ENCODE measurements around the gene DSG3. TPM values are rescaled to one million over a fixed set of nuclear protein-coding genes. Genes with fewer than 3 reads are reported as not detected.

Gene DSG3
- 0.04 TPM in 2 replicates for total RNA-seq (2021)
- long read RNA-seq: 0 reads

GRCh38 chr18:31447530-31448191 is at the start of gene DSG3:
TSS of gene DSG3 (plus strand) at chr18:31447741. CDS start at chr18:31447878, 137 bp downstream.
- H3K4me2 ChIP-seq (ENCODE audit: insufficient read depth, insufficient read length, low read length): no peak within 1 kb of the TSS
- H3K4me1 Mint-ChIP-seq: peaks cover 0 to 4% of the 10 kb centered on the region in 2 experiments; a peak in 1 of 4 replicates

More at GRCh38 chr18:31447530-31448191, at the start of gene DSG3:
- Histone ChIP-seq H2AK5ac (ENCODE audit: insufficient read length, low read length) (no peak within 1 kb of the TSS), H3K79me2 (ENCODE audit: insufficient read depth, low read length) (no peaks in the 10 kb centered on the region), H4K20me1 (ENCODE audit: control insufficient read depth, insufficient read depth, insufficient read length) (no peaks in the 10 kb centered on the region), H3K27ac (ENCODE audit: insufficient read length, low read depth, low read length) (no peak within 1 kb of the TSS), H2BK120ac (ENCODE audit: low read depth, low read length, poor library complexity, severe bottlenecking) (no peak within 1 kb of the TSS), H3K4ac (ENCODE audit: low read depth, low read length) (no peak within 1 kb of the TSS), H3T11ph (ENCODE audit: low read length) (no peak within 1 kb of the TSS), H2BK15ac (ENCODE audit: low read depth, low read length) (no peak within 1 kb of the TSS), H2AFZ (ENCODE audit: low read length) (peak within 1 kb of the TSS; percentile 57), H2BK20ac (ENCODE audit: low read depth, low read length, poor library complexity, severe bottlenecking) (no peak within 1 kb of the TSS), H3K9me3 (ENCODE audit: control insufficient read depth, low read depth, low read length) (no peaks in the 10 kb centered on the region), H4K91ac (ENCODE audit: insufficient read length, low read depth, low read length) (no peak within 1 kb of the TSS), H4K8ac (replicated peaks; ENCODE audit: insufficient read length, low read depth, low read length) (no peak within 1 kb of the TSS), H3K23ac (ENCODE audit: insufficient read length, low read depth, low read length) (no peak within 1 kb of the TSS), H3K14ac (ENCODE audit: insufficient read depth, low read length) (no peak within 1 kb of the TSS), H4K5ac (ENCODE audit: insufficient read length, low read depth, low read length) (no peak within 1 kb of the TSS), H3K18ac (ENCODE audit: insufficient read length, low read depth, low read length) (no peak within 1 kb of the TSS), H2BK5ac (ENCODE audit: insufficient read length, low read length) (no peak within 1 kb of the TSS), H3K56ac (ENCODE audit: insufficient read length, low read depth, low read length) (no peak within 1 kb of the TSS), H3K9ac (ENCODE audit: extremely low read depth, insufficient read length, low read length) (no peak within 1 kb of the TSS), H3K27me3 (ENCODE audit: insufficient read depth, low read length) (no peaks in the 10 kb centered on the region), H2BK12ac (ENCODE audit: insufficient read length, low read depth, low read length) (no peak within 1 kb of the TSS), H3K79me1 (ENCODE audit: insufficient read depth, low read depth, low read length, poor library complexity, severe bottlenecking) (no peaks in the 10 kb centered on the region), H3K23me2 (ENCODE audit: insufficient read length, low read depth, low read length, poor library complexity, severe bottlenecking) (no peaks in the 10 kb centered on the region), H3K4me1 (ENCODE audit: insufficient read depth, low read length) (no peaks in the 10 kb centered on the region)
- H3K27me3 Mint-ChIP-seq (ENCODE audit: low read depth): no peaks in the 10 kb centered on the region
- peak within 1 kb of the TSS in 1 of 3 experiments; percentile 0; a peak in 1 of 7 replicates for H3K27ac Mint-ChIP-seq
- no CpG with 5 or more reads among the region's 9 CpGs for WGBS (ENCODE audit: extremely low coverage, insufficient read length, low lambda C conversion rate)
- no peak for DNase-seq
- no peak for TF ChIP-seq CTCF (conservative IDR thresholded peaks at IDR 0.05)
- H3K9me3 Mint-ChIP-seq: no peaks in the 10 kb centered on the region
- H3K36me3 Mint-ChIP-seq (ENCODE audit: insufficient read depth in 1 of 3, low read depth in 3 of 3): no peaks in the 10 kb centered on the region
- H3K4me3 Mint-ChIP-seq: no peak within 1 kb of the TSS
